Measurements from ENCODE around the gene ENPP3. TPM values are rescaled to one million over a fixed set of nuclear protein-coding genes. Genes with fewer than 3 reads are reported as not detected.
"Not testable (repeated sequence)": the region's sequence is repeated elsewhere in the genome, so short reads cannot be mapped to it uniquely, and the experiment has no call there.

Gene ENPP3
- total RNA-seq, 2 experiments from 2014 or later = 0.82 to 0.86 TPM

- no peak overlapping the region for H3K4me3 Mint-ChIP-seq
- H3K27me3 Mint-ChIP-seq = no peaks in the 10 kb centered on the region
- DNase-seq = no peak
- H3K9me3 Mint-ChIP-seq = no peaks in the 10 kb centered on the region
- H3K36me3 Mint-ChIP-seq = no peaks in the 10 kb centered on the region
- intact Hi-C loops (cut with micrococcal nuclease) = no loop called here
- POLR2A ChIA-PET = no interaction called here
- H3K27ac Mint-ChIP-seq = no peak overlapping the region
- CTCF ChIA-PET = interaction anchor here (1.5 to 3.1 kb wide), 2 partner anchors 217 to 222 kb away, joined by 7 to 24 read pairs; no protein-coding TSS in a partner anchor
- H3K4me1 Mint-ChIP-seq (ENCODE audit: low read depth) = peaks cover 5% of the 10 kb centered on the region
Measured at GRCh38 chr6:131693384-131693783, 56.3 kb downstream of the ENPP3 start.

GRCh38 chr6:131694832-131695426 is 57.8 kb downstream of the ENPP3 start:
- H3K9me3 Mint-ChIP-seq = no peaks in the 10 kb centered on the region
- DNase-seq = peak; percentile 45
- POLR2A ChIA-PET = no interaction called here
- H3K27ac Mint-ChIP-seq = no peak overlapping the region
- intact Hi-C loops (cut with micrococcal nuclease) = loop anchor here (1.0 kb wide), 1 partner anchor 215 kb away; no protein-coding TSS in a partner anchor
- no peaks in the 10 kb centered on the region for H3K36me3 Mint-ChIP-seq
- no peaks in the 10 kb centered on the region for H3K27me3 Mint-ChIP-seq
- no peak overlapping the region for H3K4me3 Mint-ChIP-seq
- CTCF ChIA-PET = interaction anchor here (0.6 to 3.1 kb wide), 16 partner anchors 10 to 585 kb away, joined by 3 to 42 read pairs (median 4); partner anchors contain the start of gene ENPP1
- H3K4me1 Mint-ChIP-seq (ENCODE audit: low read depth) = no peaks in the 10 kb centered on the region

- Mint-ChIP-seq H3K27ac (no peak overlapping the region), H3K9me3 (no peaks in the 10 kb centered on the region), H3K4me1 (ENCODE audit: low read depth) (no peaks in the 10 kb centered on the region), H3K4me3 (no peak overlapping the region), H3K27me3 (no peaks in the 10 kb centered on the region), H3K36me3 (no peaks in the 10 kb centered on the region)
- intact Hi-C loops (cut with micrococcal nuclease) = no loop called here
- POLR2A ChIA-PET = no interaction called here
- CTCF ChIA-PET = interaction anchor here (2.8 kb wide), 1 partner anchor 213 kb away, joined by 42 read pairs; no protein-coding TSS in a partner anchor
- no peak for DNase-seq
Measured at GRCh38 chr6:131696956-131697355, 59.9 kb downstream of the ENPP3 start.

GRCh38 chr6:131700851-131701250 is 63.7 kb downstream of the ENPP3 start:
- H3K36me3 Mint-ChIP-seq; DNase-seq; H3K4me1 Mint-ChIP-seq (ENCODE audit: low read depth); intact Hi-C loops (cut with micrococcal nuclease); H3K27me3 Mint-ChIP-seq; CTCF ChIA-PET; H3K4me3 Mint-ChIP-seq; H3K9me3 Mint-ChIP-seq; H3K27ac Mint-ChIP-seq; POLR2A ChIA-PET: not testable (repeated sequence)

GRCh38 chr6:131703905-131704304 is 66.8 kb downstream of the ENPP3 start:
- DNase-seq; H3K9me3 Mint-ChIP-seq; CTCF ChIA-PET; H3K27me3 Mint-ChIP-seq; H3K4me3 Mint-ChIP-seq; H3K27ac Mint-ChIP-seq; POLR2A ChIA-PET; H3K4me1 Mint-ChIP-seq (ENCODE audit: low read depth); H3K36me3 Mint-ChIP-seq; intact Hi-C loops (cut with micrococcal nuclease): not testable (repeated sequence)

GRCh38 chr6:131710917-131711316 is 73.8 kb downstream of the ENPP3 start, which contains the start of gene CTAGE9:
Gene CTAGE9 (minus strand): TSS chr6:131711017. CDS start chr6:131711017, 0 bp downstream.
- H3K9me3 Mint-ChIP-seq; CTCF ChIA-PET; DNase-seq; H3K4me1 Mint-ChIP-seq (ENCODE audit: low read depth); H3K4me3 Mint-ChIP-seq; intact Hi-C loops (cut with micrococcal nuclease); POLR2A ChIA-PET; H3K27me3 Mint-ChIP-seq; H3K36me3 Mint-ChIP-seq; H3K27ac Mint-ChIP-seq: not testable (repeated sequence)

- H3K36me3 Mint-ChIP-seq; CTCF ChIA-PET; POLR2A ChIA-PET; intact Hi-C loops (cut with micrococcal nuclease); H3K27ac Mint-ChIP-seq; DNase-seq; H3K9me3 Mint-ChIP-seq; H3K27me3 Mint-ChIP-seq; H3K4me3 Mint-ChIP-seq; H3K4me1 Mint-ChIP-seq (ENCODE audit: low read depth): not testable (repeated sequence)
Measured at GRCh38 chr6:131715567-131715966, 78.5 kb downstream of the ENPP3 start.

- H3K9me3 Mint-ChIP-seq = no peaks in the 10 kb centered on the region
- ChIA-PET POLR2A (no interaction called here), CTCF (no interaction called here)
- H3K4me1 Mint-ChIP-seq (ENCODE audit: low read depth) = no peaks in the 10 kb centered on the region
- H3K27me3 Mint-ChIP-seq = no peaks in the 10 kb centered on the region
- DNase-seq = no peak
- no peak overlapping the region for H3K27ac Mint-ChIP-seq
- H3K36me3 Mint-ChIP-seq = no peaks in the 10 kb centered on the region
- intact Hi-C loops (cut with micrococcal nuclease) = no loop called here
- H3K4me3 Mint-ChIP-seq = no peak overlapping the region
Measured at GRCh38 chr6:131717836-131718542, 80.9 kb downstream of the ENPP3 start.

GRCh38 chr6:131721161-131721560 is 84.1 kb downstream of the ENPP3 start:
- DNase-seq = no peak
- intact Hi-C loops (cut with micrococcal nuclease) = no loop called here
- ChIA-PET POLR2A (no interaction called here), CTCF (interaction anchor here (0.8 kb wide), 1 partner anchor 10 kb away, joined by 3 read pairs; no protein-coding TSS in a partner anchor)
- H3K4me3 Mint-ChIP-seq = no peak overlapping the region
- H3K27me3 Mint-ChIP-seq = no peaks in the 10 kb centered on the region
- H3K27ac Mint-ChIP-seq = no peak overlapping the region
- H3K36me3 Mint-ChIP-seq = peaks cover 1% of the 10 kb centered on the region
- H3K4me1 Mint-ChIP-seq (ENCODE audit: low read depth) = no peaks in the 10 kb centered on the region
- H3K9me3 Mint-ChIP-seq = peaks cover under 1% of the 10 kb centered on the region

GRCh38 chr6:131724114-131724513 is 87.0 kb downstream of the ENPP3 start:
- Mint-ChIP-seq H3K9me3 (peaks cover 2% of the 10 kb centered on the region), H3K27ac (no peak overlapping the region), H3K36me3 (peaks cover 5% of the 10 kb centered on the region), H3K4me3 (no peak overlapping the region), H3K27me3 (no peaks in the 10 kb centered on the region), H3K4me1 (ENCODE audit: low read depth) (peaks cover 2% of the 10 kb centered on the region)
- intact Hi-C loops (cut with micrococcal nuclease) = no loop called here
- ChIA-PET POLR2A (no interaction called here), CTCF (no interaction called here)
- DNase-seq = no peak

- Mint-ChIP-seq H3K4me1 (ENCODE audit: low read depth) (peaks cover 2% of the 10 kb centered on the region), H3K27ac (no peak overlapping the region), H3K9me3 (peaks cover 2% of the 10 kb centered on the region), H3K4me3 (no peak overlapping the region), H3K36me3 (peaks cover 5% of the 10 kb centered on the region), H3K27me3 (peaks cover 2% of the 10 kb centered on the region)
- no peak for DNase-seq
- ChIA-PET POLR2A (no interaction called here), CTCF (no interaction called here)
- intact Hi-C loops (cut with micrococcal nuclease) = no loop called here
Measured at GRCh38 chr6:131727467-131727866, 90.4 kb downstream of the ENPP3 start.

GRCh38 chr6:131727868-131728267 is 90.8 kb downstream of the ENPP3 start:
- H3K4me1 Mint-ChIP-seq (ENCODE audit: low read depth) = peaks cover 2% of the 10 kb centered on the region
- peaks cover 5% of the 10 kb centered on the region for H3K36me3 Mint-ChIP-seq
- H3K27me3 Mint-ChIP-seq = peaks cover 2% of the 10 kb centered on the region
- H3K27ac Mint-ChIP-seq = no peak overlapping the region
- ChIA-PET CTCF (no interaction called here), POLR2A (no interaction called here)
- peaks cover 2% of the 10 kb centered on the region for H3K9me3 Mint-ChIP-seq
- intact Hi-C loops (cut with micrococcal nuclease) = no loop called here
- DNase-seq = no peak
- no peak overlapping the region for H3K4me3 Mint-ChIP-seq
